NAMALWA (cell line): ENCODE data around the gene SLC22A25.
"Not testable (repeated sequence)": the region's sequence is repeated elsewhere in the genome, so short reads cannot be mapped to it uniquely, and the experiment has no call there.

Source experiments
- DNase-seq: peaks from one replicate; pipeline ENCODE4 v3.0.0-alpha.2; 2015; ENCODE audit warnings: low spot score

SLC22A25 gene

GRCh38 chr11:63243533-63243932 is at the start of gene SLC22A25:
Gene SLC22A25, minus strand, starts transcription at chr11:63243599. Its CDS starts 13,947 bp downstream, at chr11:63229652.
- DNase-seq, result no peak

- DNase-seq, result no peak
Observed at GRCh38 chr11:63290285-63290684, 46.9 kb upstream of the SLC22A25 start.

GRCh38 chr11:63289658-63290057 is 46.3 kb upstream of the SLC22A25 start:
- no peak for DNase-seq

GRCh38 chr11:63282579-63282978 is 39.2 kb upstream of the SLC22A25 start:
- no peak for DNase-seq

GRCh38 chr11:63280920-63281319 is 37.5 kb upstream of the SLC22A25 start:
- no peak for DNase-seq

- peak; percentile 42 for DNase-seq
Observed at GRCh38 chr11:63277345-63277943, 34.0 kb upstream of the SLC22A25 start.

- peak; percentile 9 for DNase-seq
Observed at GRCh38 chr11:63274776-63275175, 31.4 kb upstream of the SLC22A25 start.

- DNase-seq, result no peak
Observed at GRCh38 chr11:63273685-63274084, 30.3 kb upstream of the SLC22A25 start.

GRCh38 chr11:63262547-63262946 is 19.1 kb upstream of the SLC22A25 start:
- DNase-seq, result no peak

- no peak for DNase-seq
Observed at GRCh38 chr11:63251312-63251711, 7.9 kb upstream of the SLC22A25 start.

GRCh38 chr11:63250162-63251050 is 7.0 kb upstream of the SLC22A25 start:
- no peak for DNase-seq

GRCh38 chr11:63248966-63249365 is 5.6 kb upstream of the SLC22A25 start:
- DNase-seq, result no peak

GRCh38 chr11:63247237-63248002 is 4.0 kb upstream of the SLC22A25 start:
- DNase-seq, result not testable (repeated sequence)

GRCh38 chr11:63246045-63246444 is 2.6 kb upstream of the SLC22A25 start:
- DNase-seq, result no peak

- no peak for DNase-seq
Observed at GRCh38 chr11:63244862-63245261, 1.5 kb upstream of the SLC22A25 start.

- no peak for DNase-seq
Observed at GRCh38 chr11:63242089-63242781, 1.2 kb downstream of the SLC22A25 start.

- DNase-seq, result no peak
Observed at GRCh38 chr11:63240791-63241379, 2.5 kb downstream of the SLC22A25 start.

- DNase-seq, result no peak
Observed at GRCh38 chr11:63240098-63240497, 3.3 kb downstream of the SLC22A25 start.

- DNase-seq, result no peak
Observed at GRCh38 chr11:63239254-63239653, 4.1 kb downstream of the SLC22A25 start.

- no peak for DNase-seq
Observed at GRCh38 chr11:63237413-63237812, 6.0 kb downstream of the SLC22A25 start.
